ENCODE measurements around the gene IL22RA1.

GRCh38 chr1:24185076-24185475, 42.1 kb upstream of the IL22RA1 start:
- TF ChIP-seq CTCF (IDR thresholded peaks at IDR 0.05; ENCODE audit: insufficient read depth, low read length, poor library complexity, severe bottlenecking) (no peak), EZH2phosphoT487 (conservative IDR thresholded peaks at IDR 0.05; ENCODE audit: low read length) (no peak)
